ENCODE data around the gene TJP2. TPM values are rescaled to one million over a fixed set of nuclear protein-coding genes. Genes with fewer than 3 reads are reported as not detected.

The TJP2 gene
- total RNA-seq, 1 experiment from 2014 or later: 155 TPM

- TF ChIP-seq, protein P1, sequence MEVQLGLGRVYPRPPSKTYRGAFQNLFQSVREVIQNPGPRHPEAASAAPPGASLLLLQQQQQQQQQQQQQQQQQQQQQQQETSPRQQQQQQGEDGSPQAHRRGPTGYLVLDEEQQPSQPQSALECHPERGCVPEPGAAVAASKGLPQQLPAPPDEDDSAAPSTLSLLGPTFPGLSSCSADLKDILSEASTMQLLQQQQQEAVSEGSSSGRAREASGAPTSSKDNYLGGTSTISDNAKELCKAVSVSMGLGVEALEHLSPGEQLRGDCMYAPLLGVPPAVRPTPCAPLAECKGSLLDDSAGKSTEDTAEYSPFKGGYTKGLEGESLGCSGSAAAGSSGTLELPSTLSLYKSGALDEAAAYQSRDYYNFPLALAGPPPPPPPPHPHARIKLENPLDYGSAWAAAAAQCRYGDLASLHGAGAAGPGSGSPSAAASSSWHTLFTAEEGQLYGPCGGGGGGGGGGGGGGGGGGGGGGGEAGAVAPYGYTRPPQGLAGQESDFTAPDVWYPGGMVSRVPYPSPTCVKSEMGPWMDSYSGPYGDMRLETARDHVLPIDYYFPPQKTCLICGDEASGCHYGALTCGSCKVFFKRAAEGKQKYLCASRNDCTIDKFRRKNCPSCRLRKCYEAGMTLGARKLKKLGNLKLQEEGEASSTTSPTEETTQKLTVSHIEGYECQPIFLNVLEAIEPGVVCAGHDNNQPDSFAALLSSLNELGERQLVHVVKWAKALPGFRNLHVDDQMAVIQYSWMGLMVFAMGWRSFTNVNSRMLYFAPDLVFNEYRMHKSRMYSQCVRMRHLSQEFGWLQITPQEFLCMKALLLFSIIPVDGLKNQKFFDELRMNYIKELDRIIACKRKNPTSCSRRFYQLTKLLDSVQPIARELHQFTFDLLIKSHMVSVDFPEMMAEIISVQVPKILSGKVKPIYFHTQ (CRISPR knock-in tag; IDR thresholded peaks at IDR 0.05): peak; percentile 64; the same call in 1 of the 2 replicates
- 0 out of 2 replicates have a peak, but pooled peaks have one; percentile 37 for TF ChIP-seq ZNF396 (CRISPR knock-in tag; IDR thresholded peaks at IDR 0.05; ENCODE audit: borderline replicate concordance)
- TF ChIP-seq FOXJ3 (CRISPR knock-in tag; IDR thresholded peaks at IDR 0.05; ENCODE audit: borderline replicate concordance): no peak
- TF ChIP-seq, protein P2, sequence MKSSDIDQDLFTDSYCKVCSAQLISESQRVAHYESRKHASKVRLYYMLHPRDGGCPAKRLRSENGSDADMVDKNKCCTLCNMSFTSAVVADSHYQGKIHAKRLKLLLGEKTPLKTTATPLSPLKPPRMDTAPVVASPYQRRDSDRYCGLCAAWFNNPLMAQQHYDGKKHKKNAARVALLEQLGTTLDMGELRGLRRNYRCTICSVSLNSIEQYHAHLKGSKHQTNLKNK (CRISPR knock-in tag; IDR thresholded peaks at IDR 0.05): no peak
- TF ChIP-seq ZNF416 (CRISPR knock-in tag; IDR thresholded peaks at IDR 0.05): peak; percentile 49; the same call in 1 of the 2 replicates
- TF ChIP-seq SOX15 (CRISPR knock-in tag; IDR thresholded peaks at IDR 0.05): no peak
- TF ChIP-seq MYBL2 (CRISPR knock-in tag; IDR thresholded peaks at IDR 0.05): no peak
- no peak for TF ChIP-seq ATF1 (CRISPR knock-in tag; IDR thresholded peaks at IDR 0.05)
- TF ChIP-seq ZNF423 (CRISPR knock-in tag; IDR thresholded peaks at IDR 0.05): peak; percentile 30
- no peak for TF ChIP-seq PRDM15 (CRISPR knock-in tag; IDR thresholded peaks at IDR 0.05)
- peak; percentile 32; the same call in 1 of the 2 replicates for TF ChIP-seq MAX (CRISPR knock-in tag; IDR thresholded peaks at IDR 0.05)
- TF ChIP-seq ESRRA (CRISPR knock-in tag; IDR thresholded peaks at IDR 0.05; ENCODE audit: borderline replicate concordance): no peak
- TF ChIP-seq, protein P3, sequence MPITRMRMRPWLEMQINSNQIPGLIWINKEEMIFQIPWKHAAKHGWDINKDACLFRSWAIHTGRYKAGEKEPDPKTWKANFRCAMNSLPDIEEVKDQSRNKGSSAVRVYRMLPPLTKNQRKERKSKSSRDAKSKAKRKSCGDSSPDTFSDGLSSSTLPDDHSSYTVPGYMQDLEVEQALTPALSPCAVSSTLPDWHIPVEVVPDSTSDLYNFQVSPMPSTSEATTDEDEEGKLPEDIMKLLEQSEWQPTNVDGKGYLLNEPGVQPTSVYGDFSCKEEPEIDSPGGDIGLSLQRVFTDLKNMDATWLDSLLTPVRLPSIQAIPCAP (CRISPR knock-in tag; IDR thresholded peaks at IDR 0.05): no peak
- no peak for TF ChIP-seq ZNF317 (CRISPR knock-in tag; IDR thresholded peaks at IDR 0.05; ENCODE audit: borderline replicate concordance, low read depth)
- TF ChIP-seq TCF7 (CRISPR knock-in tag; IDR thresholded peaks at IDR 0.05; ENCODE audit: low read depth): no peak
- no peak for TF ChIP-seq ZNF263 (CRISPR knock-in tag; IDR thresholded peaks at IDR 0.05; ENCODE audit: low read depth)
- TF ChIP-seq, protein P4, sequence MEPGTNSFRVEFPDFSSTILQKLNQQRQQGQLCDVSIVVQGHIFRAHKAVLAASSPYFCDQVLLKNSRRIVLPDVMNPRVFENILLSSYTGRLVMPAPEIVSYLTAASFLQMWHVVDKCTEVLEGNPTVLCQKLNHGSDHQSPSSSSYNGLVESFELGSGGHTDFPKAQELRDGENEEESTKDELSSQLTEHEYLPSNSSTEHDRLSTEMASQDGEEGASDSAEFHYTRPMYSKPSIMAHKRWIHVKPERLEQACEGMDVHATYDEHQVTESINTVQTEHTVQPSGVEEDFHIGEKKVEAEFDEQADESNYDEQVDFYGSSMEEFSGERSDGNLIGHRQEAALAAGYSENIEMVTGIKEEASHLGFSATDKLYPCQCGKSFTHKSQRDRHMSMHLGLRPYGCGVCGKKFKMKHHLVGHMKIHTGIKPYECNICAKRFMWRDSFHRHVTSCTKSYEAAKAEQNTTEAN (CRISPR knock-in tag; IDR thresholded peaks at IDR 0.05): no peak
- peak; percentile 70; the same call in 1 of the 2 replicates for TF ChIP-seq USF1 (CRISPR knock-in tag; IDR thresholded peaks at IDR 0.05)
- TF ChIP-seq PREB (CRISPR knock-in tag; IDR thresholded peaks at IDR 0.05; ENCODE audit: borderline replicate concordance): no peak
- TF ChIP-seq E2F5 (CRISPR knock-in tag; IDR thresholded peaks at IDR 0.05): no peak
- no peak for TF ChIP-seq NR2C2 (CRISPR knock-in tag; IDR thresholded peaks at IDR 0.05)
- TF ChIP-seq ZNF425 (CRISPR knock-in tag; conservative IDR thresholded peaks at IDR 0.05): 0 out of 2 replicates have a peak, but pooled peaks have one; percentile 5
- TF ChIP-seq JUN (CRISPR knock-in tag; IDR thresholded peaks at IDR 0.05): no peak
Observed at GRCh38 chr9:69307446-69308205, 133.5 kb downstream of the TJP2 start (continued).
